DND-41 (cell line): Measurements from ENCODE around the gene PDE7B.

ENCODE experiments used
- ATAC-seq: fragments of 200-7000 bp; cut with Tn5 transposase; 3 replicates; pipeline ENCODE4 v1.9.1; 2021; ENCODE audit warnings: low read depth; ENCODE audit not compliant: insufficient read depth
- DNase-seq: peaks from one replicate; pipeline ENCODE4 v3.0.0-alpha.2; 2020
- H2AFZ ChIP-seq: 2 replicates; pipeline ENCODE4 v1.6.0; 2012; ENCODE audit warnings: low read depth, low read length
- H3K27ac ChIP-seq: 2 replicates; pipeline ENCODE4 v1.5.1; 2012; ENCODE audit warnings: low read length, inconsistent platforms
- H3K27me3 ChIP-seq: fragments of 200-600 bp; sonication (generic); 2 replicates; pipeline ENCODE4 v1.6.0; 2012; ENCODE audit warnings: low read length, mild to moderate bottlenecking, inconsistent platforms; ENCODE audit not compliant: insufficient read depth, poor library complexity
- H3K36me3 ChIP-seq: 2 replicates; pipeline ENCODE4 v1.5.1; 2012; ENCODE audit warnings: low read length, inconsistent platforms; ENCODE audit not compliant: insufficient read depth
- H3K4me1 ChIP-seq: 2 replicates; pipeline ENCODE4 v1.5.1; 2012; ENCODE audit warnings: mild to moderate bottlenecking, low read length; ENCODE audit not compliant: insufficient read depth
- H3K4me2 ChIP-seq: 2 replicates; pipeline ENCODE4 v1.6.0; 2012; ENCODE audit warnings: mild to moderate bottlenecking, moderate library complexity, low read length, inconsistent platforms; ENCODE audit not compliant: insufficient read depth
- H3K4me3 ChIP-seq, 2 experiments: fragments of 200-600 bp in 1 of 2; shearing (Covaris generic) in 1 of 2; 2 replicates each; pipeline ENCODE4 v1.5.1; 2012 to 2016; ENCODE audit warnings: inconsistent platforms in 2 of 2, low read length in 2 of 2, mild to moderate bottlenecking in 2 of 2, low read depth in 1 of 2, moderate library complexity in 1 of 2
- H3K79me2 ChIP-seq: 2 replicates; pipeline ENCODE4 v1.6.0; 2012; ENCODE audit warnings: low read length, inconsistent platforms; ENCODE audit not compliant: insufficient read depth
- H3K9ac ChIP-seq: 2 replicates; pipeline ENCODE4 v1.6.0; 2012; ENCODE audit warnings: low read depth, mild to moderate bottlenecking, inconsistent platforms, low read length, moderate library complexity
- H3K9me3 ChIP-seq: 2 replicates; pipeline ENCODE4 v1.5.1; 2012; ENCODE audit warnings: low read length, moderate library complexity, mild to moderate bottlenecking, inconsistent platforms; ENCODE audit not compliant: insufficient read depth, severe bottlenecking
- H4K20me1 ChIP-seq: 2 replicates; pipeline ENCODE4 v1.6.0; 2012; ENCODE audit warnings: low read length; ENCODE audit not compliant: insufficient read depth
- CTCF ChIP-seq: IDR thresholded peaks from 2 replicates; pipeline ENCODE4 v1.5.1; 2012; ENCODE audit warnings: borderline replicate concordance, low read length, moderate library complexity, mild to moderate bottlenecking; ENCODE audit not compliant: poor library complexity, severe bottlenecking; ENCODE audit errors: extremely low read depth
- EZH2 ChIP-seq: IDR thresholded peaks from 3 replicates; pipeline ENCODE4 v1.6.1; 2012; ENCODE audit warnings: borderline replicate concordance, low read depth, mild to moderate bottlenecking, moderate library complexity, low read length, inconsistent platforms; ENCODE audit not compliant: severe bottlenecking

Gene PDE7B

GRCh38 chr6:136108361-136108945, 257.0 kb downstream of the PDE7B start:
- H3K9me3 ChIP-seq, result no peaks in the 10 kb centered on the region
- H2AFZ ChIP-seq, result no peak overlapping the region
- no peaks in the 10 kb centered on the region for H3K36me3 ChIP-seq
- no peak overlapping the region for H3K9ac ChIP-seq
- TF ChIP-seq CTCF (no peak), EZH2 (no peak)
- H3K4me1 ChIP-seq, result no peaks in the 10 kb centered on the region
- H3K4me3 ChIP-seq, result no peak overlapping the region
- no peak for DNase-seq
- no peak overlapping the region for H3K27ac ChIP-seq
- H3K27me3 ChIP-seq, result peaks cover 18% of the 10 kb centered on the region
- no peaks in the 10 kb centered on the region for H3K79me2 ChIP-seq
- no peaks in the 10 kb centered on the region for H4K20me1 ChIP-seq
- ATAC-seq, result no peak
- no peak overlapping the region for H3K4me2 ChIP-seq

DNA sequence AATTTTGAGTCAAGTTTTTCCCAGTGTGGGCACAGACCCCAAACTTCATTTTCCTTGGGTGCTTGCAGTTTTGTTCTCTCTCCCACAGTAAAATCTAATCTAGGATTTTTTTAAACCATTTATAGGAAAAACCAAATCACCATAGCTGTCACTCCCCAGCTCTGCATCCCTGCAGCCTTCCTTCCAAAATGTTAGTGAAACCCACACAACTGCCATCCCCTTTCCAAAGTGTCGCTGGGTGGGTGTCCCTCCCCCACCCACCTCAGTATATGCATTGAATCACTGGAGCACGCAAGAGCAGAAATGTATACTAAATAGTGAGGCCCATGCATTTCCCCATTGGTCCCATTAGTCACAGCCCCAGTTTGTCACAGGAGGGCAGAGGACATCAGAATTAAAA, 260.3 kb downstream of the PDE7B start:
- TF ChIP-seq CTCF (no peak), EZH2 (no peak)
- Histone ChIP-seq H3K4me1 (no peaks in the 10 kb centered on the region), H3K9me3 (no peaks in the 10 kb centered on the region), H3K27me3 (peaks cover 20% of the 10 kb centered on the region), H3K36me3 (no peaks in the 10 kb centered on the region), H3K4me3 (no peak overlapping the region), H3K9ac (no peak overlapping the region), H3K27ac (no peak overlapping the region), H4K20me1 (no peaks in the 10 kb centered on the region), H3K79me2 (no peaks in the 10 kb centered on the region), H3K4me2 (no peak overlapping the region), H2AFZ (no peak overlapping the region)
- no peak for DNase-seq
- no peak for ATAC-seq

DNA sequence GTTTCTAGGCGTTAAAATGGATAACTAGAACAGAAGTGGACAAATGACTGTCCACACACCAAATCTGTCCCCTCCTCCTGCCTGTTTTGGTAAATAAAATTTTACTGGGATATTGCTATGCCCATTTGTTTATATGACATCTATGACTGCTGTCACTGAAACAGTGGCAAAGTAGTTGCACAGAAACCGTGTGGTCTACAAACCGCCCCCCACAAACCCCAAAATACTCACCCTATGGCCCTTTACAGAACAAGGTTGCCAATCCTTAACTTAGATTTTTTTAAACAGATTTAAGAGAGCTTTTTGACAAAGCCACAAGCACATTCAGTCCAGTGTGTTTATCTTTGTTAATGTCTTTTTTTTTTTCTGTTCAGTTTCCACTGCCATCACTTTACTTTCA, 260.8 kb downstream of the PDE7B start:
- Histone ChIP-seq H3K4me1 (no peaks in the 10 kb centered on the region), H3K9me3 (no peaks in the 10 kb centered on the region), H4K20me1 (no peaks in the 10 kb centered on the region), H2AFZ (no peak overlapping the region), H3K27me3 (peaks cover 17% of the 10 kb centered on the region), H3K4me2 (no peak overlapping the region), H3K36me3 (no peaks in the 10 kb centered on the region), H3K4me3 (no peak overlapping the region), H3K79me2 (no peaks in the 10 kb centered on the region), H3K27ac (no peak overlapping the region), H3K9ac (no peak overlapping the region)
- ATAC-seq (no peak), DNase-seq (no peak)
- TF ChIP-seq CTCF, result no peak
- TF ChIP-seq EZH2, result no peak

DNA sequence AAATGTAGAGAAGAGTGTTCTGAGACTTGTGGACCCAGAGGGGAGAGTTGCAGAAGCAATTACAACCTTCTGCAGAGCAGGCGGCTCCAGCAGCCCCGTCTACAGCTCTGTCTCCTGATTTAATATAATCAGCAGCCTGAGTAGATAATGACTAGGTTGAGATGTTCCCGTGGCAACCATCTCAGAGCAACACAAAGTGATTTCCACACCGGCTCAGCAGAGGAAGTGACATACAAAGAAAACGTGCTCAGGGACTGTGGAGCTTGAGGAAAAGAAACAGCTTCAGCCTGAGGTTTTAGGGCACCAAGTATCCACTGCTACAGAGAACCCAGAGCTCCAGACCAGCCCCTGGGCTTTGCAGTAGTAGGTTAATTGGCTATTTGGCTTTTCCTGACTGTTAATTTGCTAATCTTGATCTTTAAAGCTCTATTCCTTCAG, 262.3 kb downstream of the PDE7B start:
- Histone ChIP-seq H3K9ac (no peak overlapping the region), H3K27ac (no peak overlapping the region)

More for the DNA sequence above, 262.3 kb downstream of the PDE7B start:
- H3K27me3 ChIP-seq, result peaks cover 16% of the 10 kb centered on the region
- ATAC-seq, result no peak
- H3K4me1 ChIP-seq, result no peaks in the 10 kb centered on the region
- H3K4me3 ChIP-seq, result no peak overlapping the region
- no peaks in the 10 kb centered on the region for H3K79me2 ChIP-seq
- no peak overlapping the region for H3K4me2 ChIP-seq
- no peaks in the 10 kb centered on the region for H3K36me3 ChIP-seq
- H4K20me1 ChIP-seq, result no peaks in the 10 kb centered on the region
- no peak for TF ChIP-seq CTCF
- no peak for TF ChIP-seq EZH2
- no peak overlapping the region for H2AFZ ChIP-seq
- no peaks in the 10 kb centered on the region for H3K9me3 ChIP-seq
- no peak for DNase-seq
